CD4-positive, alpha-beta T cell treated with Interleukin-10 for 1 hour (primary cell): ENCODE results near the gene PKD2.
"Not testable (repeated sequence)": the region's sequence is repeated elsewhere in the genome, so short reads cannot be mapped to it uniquely, and the experiment has no call there.

Source experiments
- DNase-seq: peaks from one replicate; pipeline ENCODE4 v3.0.0-alpha.2; 2020

Gene PKD2

GRCh38 chr4:88077911-88078524 lies 70.6 kb downstream of the PKD2 start:
- no peak for DNase-seq

GRCh38 chr4:88078579-88078978 lies 71.1 kb downstream of the PKD2 start:
- no peak for DNase-seq

GRCh38 chr4:88080626-88081025 lies 73.2 kb downstream of the PKD2 start:
- no peak for DNase-seq

- no peak for DNase-seq
Measured at GRCh38 chr4:88087004-88087403, 79.6 kb downstream of the PKD2 start.

GRCh38 chr4:88090898-88091297 lies 83.5 kb downstream of the PKD2 start:
- no peak for DNase-seq

GRCh38 chr4:88091378-88091777 lies 83.9 kb downstream of the PKD2 start:
- no peak for DNase-seq

GRCh38 chr4:88093874-88094273 lies 86.4 kb downstream of the PKD2 start:
- DNase-seq: no peak

- DNase-seq: no peak
Measured at GRCh38 chr4:88097301-88097700, 89.9 kb downstream of the PKD2 start.

- no peak for DNase-seq
Measured at GRCh38 chr4:88097781-88098180, 90.3 kb downstream of the PKD2 start.

- no peak for DNase-seq
Measured at GRCh38 chr4:88098993-88099752, 91.7 kb downstream of the PKD2 start.

- peak; percentile 4 for DNase-seq
Measured at GRCh38 chr4:88101165-88101564, 93.7 kb downstream of the PKD2 start.

GRCh38 chr4:88102026-88102425 lies 94.6 kb downstream of the PKD2 start:
- DNase-seq: no peak

- no peak for DNase-seq
Measured at GRCh38 chr4:88104902-88105610, 97.6 kb downstream of the PKD2 start.

GRCh38 chr4:88106205-88106604 lies 98.8 kb downstream of the PKD2 start:
- no peak for DNase-seq

GRCh38 chr4:88107406-88108107 lies 100.1 kb downstream of the PKD2 start:
- DNase-seq: no peak

GRCh38 chr4:88108108-88108465 lies 100.7 kb downstream of the PKD2 start:
- not testable (repeated sequence) for DNase-seq

- DNase-seq: no peak
Measured at GRCh38 chr4:88108747-88109122, 101.3 kb downstream of the PKD2 start.

GRCh38 chr4:88109123-88109881 lies 101.9 kb downstream of the PKD2 start:
- DNase-seq: no peak

- no peak for DNase-seq
Measured at GRCh38 chr4:88110826-88111225, 103.4 kb downstream of the PKD2 start.

- DNase-seq: no peak
Measured at GRCh38 chr4:88112856-88113255, 105.4 kb downstream of the PKD2 start.

GRCh38 chr4:88115587-88115986 lies 108.2 kb downstream of the PKD2 start:
- no peak for DNase-seq

GRCh38 chr4:88119943-88120342 lies 112.5 kb downstream of the PKD2 start:
- DNase-seq: no peak

- not testable (repeated sequence) for DNase-seq
Measured at GRCh38 chr4:88122260-88122659, 114.8 kb downstream of the PKD2 start.
